Measurements from ENCODE around the gene WDFY4. TPM values are rescaled to one million over a fixed set of nuclear protein-coding genes. Genes with fewer than 3 reads are reported as not detected.

The WDFY4 gene
- polyA plus RNA-seq, 2 of the 4 experiments (the other 2 are of a cell fraction) = not detected

DNA sequence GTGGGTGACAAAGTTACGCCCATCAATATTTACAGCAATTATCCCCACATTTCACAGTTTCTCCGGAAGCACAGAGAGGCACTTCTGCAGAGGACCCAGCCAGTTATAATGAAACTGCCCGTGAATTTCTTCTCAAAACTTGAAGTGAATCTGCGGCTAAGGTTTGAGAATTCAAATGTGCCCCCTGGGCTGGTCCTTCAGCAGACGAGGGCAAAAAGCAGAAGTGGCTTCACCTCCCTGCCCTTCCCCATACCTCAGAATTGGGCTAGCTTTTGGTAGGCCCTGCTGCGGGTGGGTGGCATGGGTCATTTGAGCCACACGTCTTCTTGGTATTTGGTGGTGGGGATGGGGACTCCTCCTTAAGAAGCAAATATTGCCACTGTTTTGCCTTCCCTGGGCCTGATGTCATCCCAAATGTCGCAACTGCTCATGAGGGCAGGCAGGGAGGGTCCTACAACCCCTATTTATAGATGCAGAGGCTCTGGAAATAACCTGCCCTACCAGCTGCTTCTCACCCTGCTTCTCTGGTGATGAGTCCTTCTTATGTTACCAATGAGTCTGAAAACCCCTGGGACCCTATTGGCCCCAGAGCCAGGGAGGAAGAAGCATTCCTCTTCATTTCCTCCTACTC, 16.6 kb upstream of the WDFY4 start:
- Histone ChIP-seq H3K4me3 (no peak overlapping the region), H3K27ac (no peak overlapping the region), H3K9me3 (0 out of 3 replicates have a peak, but pooled peaks cover 3% of the 10 kb centered on the region), H3K4me2 (no peak overlapping the region), H3K4me1 (no peaks in the 10 kb centered on the region)
- TF ChIP-seq HOXB5 (CRISPR knock-in tag; IDR thresholded peaks at IDR 0.05) = no peak
- TF ChIP-seq, protein P1, sequence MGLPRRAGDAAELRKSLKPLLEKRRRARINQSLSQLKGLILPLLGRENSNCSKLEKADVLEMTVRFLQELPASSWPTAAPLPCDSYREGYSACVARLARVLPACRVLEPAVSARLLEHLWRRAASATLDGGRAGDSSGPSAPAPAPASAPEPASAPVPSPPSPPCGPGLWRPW (IDR thresholded peaks at IDR 0.05) = no peak
- no peak for TF ChIP-seq CEBPB (IDR thresholded peaks at IDR 0.05)
- TF ChIP-seq SREBF2 (IDR thresholded peaks at IDR 0.05) = no peak
- ChIA-PET POLR2A (no interaction called here), CTCF (interaction anchor here (1.2 to 4.5 kb wide), 2 partner anchors 9 to 12 kb away, joined by 5 to 19 read pairs; no protein-coding TSS in a partner anchor)
- DNase-seq (ENCODE audit: low read depth in 1 of 2, low spot score in 1 of 2) (no peak), FAIRE-seq (no peak), ATAC-seq (no peak)
- WGBS (ENCODE audit: missing lambda C conversion rate) = 56% methylated on average over 8 of the region's 8 CpGs

DNA sequence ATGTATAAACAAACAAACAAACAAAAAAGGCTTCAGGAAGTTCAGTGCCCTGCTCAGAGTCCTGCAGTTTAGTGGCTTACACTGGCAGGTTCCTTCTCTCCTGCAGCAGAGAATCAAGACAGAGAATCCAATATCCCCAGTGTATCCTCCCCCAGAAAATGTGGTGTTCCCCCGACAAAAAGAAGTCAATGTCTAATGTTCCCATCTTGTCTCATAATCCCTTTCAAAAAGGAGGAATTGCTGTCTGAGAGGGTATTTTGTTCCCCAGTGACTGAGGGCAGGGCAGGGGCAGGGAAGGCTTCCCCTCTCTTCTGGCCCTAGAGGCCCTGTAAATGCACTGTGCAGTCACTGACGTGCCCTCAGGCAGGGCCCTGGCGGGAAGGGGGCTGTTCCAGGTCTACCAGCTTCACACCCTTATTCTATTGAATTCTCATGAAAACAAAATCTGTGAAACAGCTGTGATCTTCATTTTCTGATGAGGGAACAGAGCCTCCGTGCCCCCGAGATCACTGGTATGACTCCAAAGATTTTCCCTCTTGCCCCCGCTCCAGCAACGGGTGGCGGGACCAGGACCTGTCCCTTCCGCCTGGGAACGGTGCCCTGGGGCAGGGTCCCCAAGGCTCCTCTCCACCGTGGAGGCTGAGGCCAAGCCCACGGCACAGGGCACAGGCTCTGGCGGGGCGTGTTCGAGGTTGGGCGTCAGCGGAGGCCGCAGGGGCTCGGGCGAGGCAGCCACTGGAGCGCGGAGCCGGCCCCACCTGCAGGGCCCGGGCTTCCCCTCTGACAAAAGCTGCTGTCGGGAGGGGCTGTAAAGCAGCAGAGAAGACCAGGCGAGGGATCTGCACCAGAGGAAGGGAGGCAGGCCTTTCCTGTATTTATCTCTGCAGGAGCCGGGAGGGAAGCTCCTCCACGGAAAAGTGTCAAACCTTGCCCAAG, 13.4 kb upstream of the WDFY4 start:
- Histone ChIP-seq H3K4me2 (no peak overlapping the region), H3K27ac (no peak overlapping the region), H3K4me1 (no peaks in the 10 kb centered on the region), H3K9me3 (0 out of 3 replicates have a peak, but pooled peaks cover 7% of the 10 kb centered on the region), H3K4me3 (no peak overlapping the region)
- WGBS (ENCODE audit: missing lambda C conversion rate) = 73% methylated on average over 12 of the region's 28 CpGs
- FAIRE-seq (no peak), ATAC-seq (no peak), DNase-seq (ENCODE audit: low read depth in 1 of 2, low spot score in 1 of 2) (no peak)
- ChIA-PET POLR2A (no interaction called here), CTCF (interaction anchor here (4.5 kb wide), 1 partner anchor 15 kb away, joined by 19 read pairs; no protein-coding TSS in a partner anchor)
- no peak for TF ChIP-seq JUNB (IDR thresholded peaks at IDR 0.05)
- no peak for TF ChIP-seq FOSL2 (IDR thresholded peaks at IDR 0.05)
- no peak for TF ChIP-seq FOSL2 (CRISPR knock-in tag; IDR thresholded peaks at IDR 0.05)
- TF ChIP-seq CEBPB (IDR thresholded peaks at IDR 0.05) = no peak
- no peak for TF ChIP-seq NFE2L2 (conservative IDR thresholded peaks at IDR 0.05; ENCODE audit: low read length)
- no peak for TF ChIP-seq FOXS1 (CRISPR knock-in tag; IDR thresholded peaks at IDR 0.05)
- TF ChIP-seq, protein P2, sequence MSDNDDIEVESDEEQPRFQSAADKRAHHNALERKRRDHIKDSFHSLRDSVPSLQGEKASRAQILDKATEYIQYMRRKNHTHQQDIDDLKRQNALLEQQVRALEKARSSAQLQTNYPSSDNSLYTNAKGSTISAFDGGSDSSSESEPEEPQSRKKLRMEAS (IDR thresholded peaks at IDR 0.05) = no peak
- no peak for TF ChIP-seq HOXB5 (CRISPR knock-in tag; IDR thresholded peaks at IDR 0.05)
- TF ChIP-seq JUN (IDR thresholded peaks at IDR 0.05) = no peak
- no peak for TF ChIP-seq BHLHE40 (IDR thresholded peaks at IDR 0.05; ENCODE audit: low read depth, low read length)
- TF ChIP-seq TP53 (CRISPR knock-in tag; IDR thresholded peaks at IDR 0.05) = no peak

DNA sequence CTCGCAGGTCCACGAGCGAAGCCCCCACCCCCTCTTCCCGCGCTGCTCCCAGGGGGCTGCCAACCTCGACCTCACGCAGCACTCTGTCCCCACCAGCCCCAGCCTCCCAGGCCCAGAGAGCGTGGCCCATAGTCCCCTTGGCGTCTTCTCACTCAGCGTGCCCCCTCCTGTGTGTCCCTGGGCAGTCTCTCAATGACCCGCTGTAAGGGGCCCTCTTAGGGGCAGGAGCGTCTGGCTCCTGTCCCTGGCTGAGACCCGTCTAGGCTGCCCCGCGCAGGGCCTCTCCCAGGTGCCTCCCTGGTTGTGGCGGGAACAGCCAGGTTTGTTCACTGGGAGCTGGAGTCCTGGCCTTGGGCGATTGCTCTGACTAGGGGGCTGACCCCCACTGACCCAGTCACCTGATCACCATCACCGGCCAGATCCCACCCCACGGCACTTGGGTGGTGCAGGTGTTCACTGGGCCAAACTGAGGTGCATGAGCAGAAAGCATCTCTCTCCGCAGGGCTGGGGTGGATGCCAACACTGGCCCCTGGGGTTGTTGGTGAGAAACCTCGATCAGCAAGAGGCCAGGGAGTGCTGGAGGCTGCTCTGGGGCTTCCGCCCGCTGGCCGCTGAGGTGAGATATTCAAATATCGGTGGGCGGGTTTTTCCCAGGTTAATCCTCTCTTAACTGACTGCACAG, 12.6 kb upstream of the WDFY4 start:
- Histone ChIP-seq H3K9me3 (0 out of 3 replicates have a peak, but pooled peaks cover 7% of the 10 kb centered on the region), H3K4me3 (no peak overlapping the region), H3K4me1 (no peaks in the 10 kb centered on the region), H3K27ac (no peak overlapping the region), H3K4me2 (no peak overlapping the region)
- POLR2A ChIA-PET = no interaction called here
- ATAC-seq (no peak), FAIRE-seq (no peak), DNase-seq (ENCODE audit: low read depth in 1 of 2, low spot score in 1 of 2) (no peak)
- no peak for TF ChIP-seq HOXB13 (CRISPR knock-in tag; IDR thresholded peaks at IDR 0.05; ENCODE audit: low read depth)
- WGBS (ENCODE audit: missing lambda C conversion rate) = 57% methylated on average over 20 of the region's 26 CpGs
- CTCF ChIA-PET = interaction anchor here (4.5 kb wide), 1 partner anchor 16 kb away, joined by 19 read pairs; no protein-coding TSS in a partner anchor

DNA sequence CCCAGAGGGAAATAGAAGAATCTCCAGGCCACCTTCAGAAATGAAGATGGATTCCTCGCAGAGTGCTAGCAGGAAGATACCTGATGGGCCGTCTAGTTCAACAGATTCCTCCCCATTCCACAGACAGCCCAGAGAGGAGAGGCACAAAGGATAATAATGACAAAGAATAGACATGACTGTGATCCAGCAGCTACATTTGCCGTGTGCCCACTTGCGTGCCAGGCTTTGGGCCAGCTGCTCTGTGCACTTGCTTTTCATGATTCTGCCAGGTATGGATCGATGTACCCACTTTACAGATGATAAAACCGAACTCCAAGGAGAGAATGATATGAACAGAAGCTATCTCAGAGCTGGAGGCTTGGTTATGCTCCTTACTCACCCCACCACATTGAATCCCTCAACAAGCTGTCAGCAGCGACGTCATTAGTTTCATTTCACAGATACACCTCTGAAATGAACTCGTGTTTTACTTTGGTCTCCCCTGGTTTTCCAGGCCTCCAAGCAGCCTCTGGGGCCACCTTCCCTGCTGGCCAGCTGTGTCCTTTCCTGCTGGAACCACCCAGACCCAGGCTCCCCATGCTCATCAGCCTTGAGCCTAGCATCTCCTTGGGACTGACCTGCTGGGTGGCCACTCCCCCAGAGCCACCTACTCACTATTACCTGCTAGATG, 11.9 kb upstream of the WDFY4 start:
- no peak overlapping the region for H3K27ac ChIP-seq

More for the DNA sequence above, 11.9 kb upstream of the WDFY4 start:
- ChIA-PET POLR2A (no interaction called here), CTCF (no interaction called here)
- H3K4me2 ChIP-seq = no peak overlapping the region
- H3K4me3 ChIP-seq = no peak overlapping the region
- FAIRE-seq (no peak), ATAC-seq (no peak), DNase-seq (ENCODE audit: low read depth in 1 of 2, low spot score in 1 of 2) (no peak)
- no peak for TF ChIP-seq SMC3 (IDR thresholded peaks at IDR 0.05)
- TF ChIP-seq ZSCAN20 (CRISPR knock-in tag; IDR thresholded peaks at IDR 0.05) = no peak
- no peak for TF ChIP-seq ZFP36 (IDR thresholded peaks at IDR 0.05; ENCODE audit: borderline replicate concordance, partially characterized antibody)
- TF ChIP-seq, protein P3, sequence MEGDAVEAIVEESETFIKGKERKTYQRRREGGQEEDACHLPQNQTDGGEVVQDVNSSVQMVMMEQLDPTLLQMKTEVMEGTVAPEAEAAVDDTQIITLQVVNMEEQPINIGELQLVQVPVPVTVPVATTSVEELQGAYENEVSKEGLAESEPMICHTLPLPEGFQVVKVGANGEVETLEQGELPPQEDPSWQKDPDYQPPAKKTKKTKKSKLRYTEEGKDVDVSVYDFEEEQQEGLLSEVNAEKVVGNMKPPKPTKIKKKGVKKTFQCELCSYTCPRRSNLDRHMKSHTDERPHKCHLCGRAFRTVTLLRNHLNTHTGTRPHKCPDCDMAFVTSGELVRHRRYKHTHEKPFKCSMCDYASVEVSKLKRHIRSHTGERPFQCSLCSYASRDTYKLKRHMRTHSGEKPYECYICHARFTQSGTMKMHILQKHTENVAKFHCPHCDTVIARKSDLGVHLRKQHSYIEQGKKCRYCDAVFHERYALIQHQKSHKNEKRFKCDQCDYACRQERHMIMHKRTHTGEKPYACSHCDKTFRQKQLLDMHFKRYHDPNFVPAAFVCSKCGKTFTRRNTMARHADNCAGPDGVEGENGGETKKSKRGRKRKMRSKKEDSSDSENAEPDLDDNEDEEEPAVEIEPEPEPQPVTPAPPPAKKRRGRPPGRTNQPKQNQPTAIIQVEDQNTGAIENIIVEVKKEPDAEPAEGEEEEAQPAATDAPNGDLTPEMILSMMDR (IDR thresholded peaks at IDR 0.05) = no peak
- TF ChIP-seq JUN (IDR thresholded peaks at IDR 0.05) = no peak
- no peak for TF ChIP-seq RAD21 (conservative IDR thresholded peaks at IDR 0.05 in 1 of 2, IDR thresholded peaks at IDR 0.05 in 1 of 2)
- TF ChIP-seq ELK1 (IDR thresholded peaks at IDR 0.05; ENCODE audit: low read depth, low read length) = no peak
- TF ChIP-seq HEYL (CRISPR knock-in tag; IDR thresholded peaks at IDR 0.05) = no peak
- TF ChIP-seq RARB (CRISPR knock-in tag; IDR thresholded peaks at IDR 0.05) = no peak
- no peak for TF ChIP-seq SREBF2 (IDR thresholded peaks at IDR 0.05)
- no peak for TF ChIP-seq FOSL2 (IDR thresholded peaks at IDR 0.05)
- TF ChIP-seq FOSL2 (CRISPR knock-in tag; IDR thresholded peaks at IDR 0.05) = no peak
- TF ChIP-seq, protein P1 (IDR thresholded peaks at IDR 0.05) = no peak
- no peaks in the 10 kb centered on the region for H3K4me1 ChIP-seq
- 49% methylated on average over 9 of the region's 9 CpGs for WGBS (ENCODE audit: missing lambda C conversion rate)
- 0 out of 3 replicates have a peak, but pooled peaks cover 13% of the 10 kb centered on the region for H3K9me3 ChIP-seq
